ENCODE measurements around the gene POLR2L.

DNA sequence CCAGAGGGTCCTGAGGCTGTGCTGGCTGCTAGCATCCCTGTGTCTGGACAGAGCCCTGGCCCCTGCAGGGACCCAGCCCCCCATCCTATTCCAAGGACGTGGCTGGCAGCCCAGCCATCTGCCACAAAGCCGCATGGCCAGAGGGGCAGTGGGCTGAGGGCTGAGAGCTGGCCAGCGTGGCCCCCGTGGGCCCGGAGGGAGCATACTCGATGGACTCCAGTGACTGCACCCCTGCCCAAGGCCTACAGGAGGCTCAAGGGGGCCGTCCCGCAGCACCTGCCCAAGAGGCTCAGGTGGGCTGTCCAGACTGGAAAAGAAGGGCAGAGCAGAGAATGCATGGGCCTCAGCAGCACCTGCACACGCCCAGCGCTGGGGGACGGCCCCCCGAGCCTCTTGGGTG, 13.5 kb upstream of the POLR2L start:
- TF ChIP-seq, protein P1, sequence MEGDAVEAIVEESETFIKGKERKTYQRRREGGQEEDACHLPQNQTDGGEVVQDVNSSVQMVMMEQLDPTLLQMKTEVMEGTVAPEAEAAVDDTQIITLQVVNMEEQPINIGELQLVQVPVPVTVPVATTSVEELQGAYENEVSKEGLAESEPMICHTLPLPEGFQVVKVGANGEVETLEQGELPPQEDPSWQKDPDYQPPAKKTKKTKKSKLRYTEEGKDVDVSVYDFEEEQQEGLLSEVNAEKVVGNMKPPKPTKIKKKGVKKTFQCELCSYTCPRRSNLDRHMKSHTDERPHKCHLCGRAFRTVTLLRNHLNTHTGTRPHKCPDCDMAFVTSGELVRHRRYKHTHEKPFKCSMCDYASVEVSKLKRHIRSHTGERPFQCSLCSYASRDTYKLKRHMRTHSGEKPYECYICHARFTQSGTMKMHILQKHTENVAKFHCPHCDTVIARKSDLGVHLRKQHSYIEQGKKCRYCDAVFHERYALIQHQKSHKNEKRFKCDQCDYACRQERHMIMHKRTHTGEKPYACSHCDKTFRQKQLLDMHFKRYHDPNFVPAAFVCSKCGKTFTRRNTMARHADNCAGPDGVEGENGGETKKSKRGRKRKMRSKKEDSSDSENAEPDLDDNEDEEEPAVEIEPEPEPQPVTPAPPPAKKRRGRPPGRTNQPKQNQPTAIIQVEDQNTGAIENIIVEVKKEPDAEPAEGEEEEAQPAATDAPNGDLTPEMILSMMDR (IDR thresholded peaks at IDR 0.05) = no peak
- no peak for TF ChIP-seq POLR2A (IDR thresholded peaks at IDR 0.05)
- TF ChIP-seq POLR2AphosphoS5 (IDR thresholded peaks at IDR 0.05) = no peak
